HG02642 (cell line): ENCODE results near the gene ITSN1.
"Not testable (repeated sequence)": the region's sequence is repeated elsewhere in the genome, so short reads cannot be mapped to it uniquely, and the experiment has no call there.

ENCODE experiments used
- ATAC-seq: cut with Tn5 transposase; IDR thresholded peaks from one replicate; pipeline ENCODE4 v1.9.1; 2021; ENCODE audit warnings: mild to moderate bottlenecking; ENCODE audit not compliant: unreplicated experiment, poor library complexity

The ITSN1 gene

GRCh38 chr21:33712022-33712803 is 69.9 kb downstream of the ITSN1 start:
- no peak for ATAC-seq

DNA sequence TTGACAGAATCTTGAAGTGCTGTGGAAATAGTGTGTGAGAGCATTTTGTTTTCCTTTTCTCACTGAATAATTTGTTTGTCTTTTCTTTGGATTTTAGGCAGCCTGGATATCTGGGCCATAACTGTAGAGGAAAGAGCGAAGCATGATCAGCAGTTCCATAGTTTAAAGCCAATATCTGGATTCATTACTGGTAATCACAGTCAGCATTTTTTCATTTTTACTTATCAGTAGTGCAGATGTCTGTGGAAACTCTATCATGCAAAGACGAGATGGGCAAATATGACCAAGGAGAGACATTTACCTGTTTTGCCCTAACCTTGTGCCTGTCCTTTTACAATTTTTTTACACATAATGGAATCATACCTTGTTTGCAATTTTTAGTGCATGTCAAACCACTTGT is 78.8 kb downstream of the ITSN1 start:
- ATAC-seq: no peak

- ATAC-seq: not testable (repeated sequence)
Measured at GRCh38 chr21:33729139-33729538, 86.8 kb downstream of the ITSN1 start.

DNA sequence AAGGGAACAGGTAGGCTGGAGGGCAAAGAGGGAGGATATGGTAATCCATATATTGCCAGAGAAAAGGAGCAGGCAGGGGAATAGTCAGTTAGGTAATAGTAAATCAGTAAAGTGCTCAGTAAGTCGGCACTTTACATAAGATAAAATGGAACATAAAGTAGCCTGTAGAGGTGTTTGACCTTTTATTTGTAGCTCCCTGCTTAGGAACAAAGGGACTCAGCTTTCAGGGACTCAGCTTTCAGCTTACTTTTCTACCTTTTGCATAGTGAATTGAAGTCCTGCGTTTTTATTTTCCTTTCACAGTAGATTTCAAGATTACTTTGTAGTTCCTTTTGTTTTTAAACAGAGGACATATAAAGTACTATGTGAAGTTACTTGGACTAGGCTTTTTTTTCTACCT is 87.3 kb downstream of the ITSN1 start:
- ATAC-seq: no peak

DNA sequence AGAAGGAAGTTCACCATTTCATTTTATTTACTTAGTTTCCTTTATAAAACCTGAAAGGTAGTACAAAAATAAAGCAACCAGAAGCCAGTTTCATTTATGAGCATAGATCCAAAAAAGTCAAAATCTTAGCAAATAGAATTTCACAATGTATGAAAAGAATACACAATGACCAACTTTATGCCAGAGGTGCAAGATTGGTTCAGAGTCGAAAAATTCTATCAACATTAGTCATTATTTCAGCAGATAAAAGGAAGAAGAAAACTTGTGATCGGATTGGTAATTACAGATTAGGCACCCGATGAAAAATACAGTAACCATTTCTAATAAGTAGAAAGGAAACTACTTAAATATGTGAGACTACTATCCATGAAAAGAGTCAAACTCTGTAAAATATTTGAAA is 89.1 kb downstream of the ITSN1 start:
- no peak for ATAC-seq

GRCh38 chr21:33732038-33732437 is 89.7 kb downstream of the ITSN1 start:
- no peak for ATAC-seq

- no peak for ATAC-seq
Measured at GRCh38 chr21:33733601-33734000, 91.3 kb downstream of the ITSN1 start.

DNA sequence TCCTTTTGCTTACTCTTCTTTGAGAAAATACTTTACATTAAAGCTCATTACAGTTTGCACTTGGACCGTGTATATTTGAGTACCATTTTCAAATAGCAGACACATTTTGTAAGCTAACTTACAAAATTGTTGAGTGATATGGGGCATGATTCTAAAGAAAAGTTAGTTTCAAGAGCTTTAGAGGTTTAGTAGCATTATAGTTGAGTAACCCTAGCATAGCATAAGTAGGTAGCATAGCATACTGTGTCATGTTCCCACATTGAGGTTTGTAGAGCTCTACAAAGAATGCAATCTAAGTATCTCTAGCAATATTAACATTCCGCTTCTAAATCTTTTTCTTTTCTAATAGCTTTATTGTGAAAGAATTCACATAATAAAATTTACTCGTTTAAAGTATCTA is 92.0 kb downstream of the ITSN1 start:
- ATAC-seq: no peak

- no peak for ATAC-seq
Measured at GRCh38 chr21:33734818-33735217, 92.5 kb downstream of the ITSN1 start.

DNA sequence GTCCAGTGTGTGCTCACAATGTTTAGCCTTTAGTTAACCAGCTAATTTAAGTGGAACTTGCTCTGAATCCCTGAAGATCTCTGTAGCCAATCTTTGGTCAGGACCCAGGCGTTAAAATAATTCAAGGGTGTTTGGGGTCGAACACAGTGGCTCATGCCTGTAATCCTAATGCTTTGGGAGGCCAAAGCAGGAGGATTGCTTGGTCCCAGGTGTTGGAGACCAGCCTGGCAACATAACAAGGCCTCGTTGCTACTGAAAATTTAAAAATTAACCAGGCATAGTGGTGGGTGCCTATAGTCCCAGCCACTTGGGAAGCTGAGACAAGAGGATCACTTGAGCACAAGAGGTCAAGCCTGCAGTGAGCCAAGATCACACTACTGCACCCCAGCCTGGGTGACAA is 94.3 kb downstream of the ITSN1 start:
- no peak for ATAC-seq

GRCh38 chr21:33739701-33740100 is 97.4 kb downstream of the ITSN1 start:
- no peak for ATAC-seq

DNA sequence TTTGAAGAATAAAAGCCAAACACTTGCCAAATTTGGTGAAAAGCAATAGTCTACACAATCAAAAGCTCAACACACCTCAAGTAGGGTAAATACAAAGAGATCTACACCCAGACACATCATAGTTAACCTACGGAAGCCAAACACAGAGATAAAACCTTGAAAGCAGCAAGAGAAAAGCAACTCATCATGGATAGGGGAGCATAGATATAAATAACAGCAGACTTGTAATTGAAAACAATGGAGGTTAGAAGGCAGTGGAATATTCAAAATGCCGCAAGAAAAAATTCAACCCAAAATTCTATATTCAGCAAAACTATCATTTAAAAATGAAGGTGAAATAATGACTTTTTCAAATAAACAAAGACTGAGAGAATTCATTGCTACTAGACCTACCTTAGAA is 105.1 kb downstream of the ITSN1 start:
- no peak for ATAC-seq

DNA sequence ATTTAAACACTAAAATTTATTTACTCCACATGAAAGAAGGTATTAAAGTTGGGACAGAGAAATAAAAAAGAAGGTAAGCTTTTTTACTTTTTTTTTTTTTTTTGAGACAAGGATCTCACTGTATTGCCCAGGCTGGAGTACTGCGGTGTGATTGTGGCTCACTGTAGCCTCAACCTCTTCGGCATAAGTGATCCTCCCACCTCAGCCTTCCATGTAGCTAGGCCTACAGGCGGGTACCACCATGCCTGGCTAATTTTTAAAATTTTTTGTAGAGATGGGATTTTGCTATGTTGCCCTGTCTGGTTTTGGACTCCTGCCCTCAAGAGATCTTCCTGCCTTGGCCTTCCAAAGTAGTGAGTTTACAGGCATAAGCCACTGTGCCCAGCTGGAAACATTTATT is 106.6 kb downstream of the ITSN1 start:
- ATAC-seq: no peak

DNA sequence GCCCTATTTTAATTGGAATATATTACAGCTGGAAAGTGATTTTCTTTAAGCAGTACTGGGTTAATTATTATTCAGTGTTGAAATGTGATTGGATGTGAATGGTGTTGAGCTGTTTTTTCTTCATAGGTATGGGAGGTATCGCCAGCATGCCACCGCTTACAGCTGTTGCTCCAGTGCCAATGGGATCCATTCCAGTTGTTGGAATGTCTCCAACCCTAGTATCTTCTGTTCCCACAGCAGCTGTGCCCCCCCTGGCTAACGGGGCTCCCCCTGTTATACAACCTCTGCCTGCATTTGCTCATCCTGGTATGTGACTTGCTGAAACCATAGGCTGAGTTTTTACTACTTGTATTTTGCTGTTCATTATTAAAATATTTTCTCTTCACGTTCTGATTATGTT is 107.7 kb downstream of the ITSN1 start:
- no peak for ATAC-seq

DNA sequence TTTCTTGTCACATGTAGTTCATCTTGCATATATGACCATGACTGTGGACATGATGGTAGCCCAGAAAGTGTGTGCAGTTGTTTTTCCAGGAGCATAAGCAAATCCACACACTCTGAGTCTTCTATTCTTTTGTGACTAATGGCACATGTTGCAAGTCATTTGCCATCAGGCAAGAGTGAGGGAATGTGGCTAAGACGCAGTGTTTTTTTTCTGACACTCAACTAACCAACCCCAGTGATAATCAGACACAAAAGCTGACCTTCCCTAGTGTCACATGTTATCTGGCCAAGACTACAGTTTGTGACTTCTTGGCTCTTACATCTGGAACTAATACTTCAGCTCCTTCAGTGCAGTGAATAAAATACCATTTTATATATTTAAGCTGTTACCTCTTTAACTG is 108.8 kb downstream of the ITSN1 start:
- no peak for ATAC-seq

DNA sequence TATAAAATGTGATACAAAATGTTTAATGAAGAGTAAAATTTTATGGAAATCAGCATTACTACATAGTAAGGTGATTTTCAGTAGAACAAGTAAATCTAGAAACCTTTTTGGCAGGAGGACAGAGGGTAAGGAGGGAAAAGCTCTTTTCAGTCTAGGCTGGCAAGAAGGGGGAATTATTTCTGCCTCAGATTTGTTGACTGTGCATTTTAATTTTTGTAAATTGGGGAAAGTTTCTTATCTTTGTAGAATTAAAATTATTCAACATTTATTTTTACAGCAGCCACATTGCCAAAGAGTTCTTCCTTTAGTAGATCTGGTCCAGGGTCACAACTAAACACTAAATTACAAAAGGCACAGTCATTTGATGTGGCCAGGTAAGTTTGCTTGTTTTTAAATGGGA is 109.2 kb downstream of the ITSN1 start:
- no peak for ATAC-seq

- ATAC-seq: no peak
Measured at GRCh38 chr21:33752260-33752659, 110.0 kb downstream of the ITSN1 start.

DNA sequence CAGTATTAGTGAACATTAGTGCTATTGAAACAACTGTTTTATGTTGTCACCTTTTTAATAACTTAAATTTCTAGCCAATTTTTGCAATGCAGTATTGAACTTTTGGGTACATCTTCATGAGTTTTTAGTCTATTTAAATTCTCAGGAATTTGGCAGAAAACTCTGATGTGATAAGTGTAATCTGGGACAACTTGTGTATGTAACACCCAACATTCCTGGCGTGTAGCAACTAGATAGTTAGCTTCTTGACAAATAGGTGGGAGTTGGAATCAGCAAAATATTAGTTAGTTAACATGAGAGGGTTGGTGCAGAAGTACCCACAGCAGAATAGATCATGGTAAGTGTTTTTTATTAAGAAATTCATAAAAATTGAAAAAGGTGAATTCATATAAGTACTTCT is 111.6 kb downstream of the ITSN1 start:
- no peak for ATAC-seq

- ATAC-seq: no peak
Measured at GRCh38 chr21:33754481-33754880, 112.2 kb downstream of the ITSN1 start.

DNA sequence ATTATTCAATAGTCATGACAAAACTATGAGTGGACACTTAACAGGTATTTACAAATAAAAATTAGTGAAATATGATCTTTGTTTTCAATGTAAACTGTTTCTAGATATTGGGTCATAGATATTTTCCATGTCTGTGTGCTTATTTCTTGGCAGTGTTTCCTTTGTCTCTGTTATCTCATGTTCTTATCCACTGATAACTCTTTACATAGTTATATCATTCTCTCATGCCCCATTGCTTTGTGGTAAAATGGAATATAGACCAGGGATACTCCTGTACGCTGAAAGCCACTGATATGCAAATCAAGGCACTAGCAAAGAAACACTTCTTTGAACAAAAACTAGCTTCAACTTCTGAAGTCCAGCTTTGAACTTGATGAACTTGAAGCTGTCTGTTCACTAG is 113.1 kb downstream of the ITSN1 start:
- no peak for ATAC-seq

DNA sequence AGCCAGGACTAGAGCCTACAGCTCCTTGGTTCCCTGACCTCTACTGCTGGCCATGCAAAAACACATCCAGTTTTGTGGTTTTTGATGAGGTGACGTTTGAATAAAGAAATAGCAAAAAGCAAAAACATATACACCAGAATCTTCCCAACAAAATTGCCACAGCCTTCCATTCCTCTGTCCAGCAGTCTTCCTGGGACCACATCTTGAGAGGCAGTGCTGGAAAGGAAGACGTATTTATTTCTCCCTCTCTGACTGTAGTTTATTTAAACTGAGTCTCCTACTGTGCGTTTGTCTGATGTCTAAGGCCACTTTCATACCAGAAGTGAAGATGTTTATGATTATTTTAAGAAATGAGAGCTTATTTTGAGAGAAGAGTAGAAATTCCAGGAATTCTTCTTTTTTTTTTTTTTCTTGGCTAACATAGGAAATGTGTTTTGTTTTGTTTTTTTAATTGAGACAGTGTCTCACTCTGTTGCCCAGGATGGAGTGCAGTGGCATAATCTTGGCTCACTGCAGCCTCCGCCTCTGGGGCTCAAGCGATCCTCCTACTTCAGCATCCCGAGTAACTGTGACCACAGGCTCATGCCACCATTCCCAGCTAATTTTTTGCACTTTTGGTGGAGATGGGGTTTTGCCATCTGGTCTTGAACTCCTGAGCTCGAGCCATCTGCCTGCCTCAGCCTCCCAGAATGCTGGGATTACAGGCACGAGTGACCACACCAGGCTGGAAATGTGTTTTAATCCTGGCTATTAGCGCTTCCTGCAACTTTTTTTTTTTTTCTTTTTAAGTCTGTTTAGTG is 118.5 kb downstream of the ITSN1 start:
- no peak for ATAC-seq
